Stimulated activated CD8-positive, alpha-beta memory T cell treated with anti-CD3 and anti-CD28 coated beads, Interleukin-7, amount 100 ng/mL, for 24 hours (primary cell): ENCODE measurements around the gene PRR30.

Experiments used
- DNase-seq: peaks from one replicate; pipeline ENCODE4 v3.0.0-alpha.2; 2020; ENCODE audit warnings: low read depth

Gene PRR30

GRCh38 chr2:27097341-27097740 is 41.9 kb downstream of the PRR30 start:
- DNase-seq = no peak

GRCh38 chr2:27096748-27097297 is 42.4 kb downstream of the PRR30 start:
- no peak for DNase-seq

- DNase-seq = no peak
Observed at GRCh38 chr2:27095745-27096651, 43.2 kb downstream of the PRR30 start.

GRCh38 chr2:27095427-27095744 is 43.8 kb downstream of the PRR30 start:
- no peak for DNase-seq

- no peak for DNase-seq
Observed at GRCh38 chr2:27094353-27094984, 44.7 kb downstream of the PRR30 start.

- DNase-seq = no peak
Observed at GRCh38 chr2:27093430-27094352, 45.5 kb downstream of the PRR30 start.

- no peak for DNase-seq
Observed at GRCh38 chr2:27092696-27093429, 46.3 kb downstream of the PRR30 start.

- DNase-seq = no peak
Observed at GRCh38 chr2:27091746-27092695, 47.2 kb downstream of the PRR30 start.

GRCh38 chr2:27089111-27089954 is 49.9 kb downstream of the PRR30 start:
- DNase-seq = no peak

- DNase-seq = no peak
Observed at GRCh38 chr2:27088634-27089033, 50.6 kb downstream of the PRR30 start.

- no peak for DNase-seq
Observed at GRCh38 chr2:27087823-27088410, 51.3 kb downstream of the PRR30 start.
